Thyroid gland (tissue), 4 donors: Measurements from ENCODE around the gene UBASH3A. TPM values are rescaled to one million over a fixed set of nuclear protein-coding genes. Genes with fewer than 3 reads are reported as not detected.
A peak's percentile ranks its signal among the peaks of the same experiment; 100 is the strongest.

ENCODE experiments used
- DNase-seq, 2 donors: peaks; one replicate each; pipeline ENCODE4 v3.0.0-alpha.2; 2019
- H3K27ac ChIP-seq, 3 donors: fragments of 200-600 bp; sonication (generic); 1 replicate in 2 of 3; 2 replicates in 1 of 3; pipeline ENCODE4 v1.5.1; 2016 to 2019; ENCODE audit warnings: mild to moderate bottlenecking in 1 of 3, moderate library complexity in 1 of 3
- H3K27me3 ChIP-seq: fragments of 200-600 bp; sonication (generic); one replicate; pipeline ENCODE4 v1.5.1; 2019
- H3K36me3 ChIP-seq, 2 donors: fragments of 200-600 bp; sonication (generic); one replicate each; pipeline ENCODE4 v1.5.1; 2016 to 2019
- H3K4me1 ChIP-seq, 2 donors: fragments of 200-600 bp; sonication (generic); one replicate each; pipeline ENCODE4 v1.5.1; 2017 to 2019
- H3K4me3 ChIP-seq, 3 donors: fragments of 200-600 bp; sonication (generic); replicated peaks in 1 of 3; 1 replicate in 2 of 3; 2 replicates in 1 of 3; pipeline ENCODE4 v1.5.1; 2016; ENCODE audit warnings: mild to moderate bottlenecking in 1 of 3
- H3K9me3 ChIP-seq: fragments of 200-600 bp; sonication (generic); one replicate; pipeline ENCODE4 v1.5.1; 2017
- POLR2A ChIP-seq, 2 donors: fragments of 450-650 bp; IDR thresholded peaks; one replicate each; pipeline ENCODE4 v1.6.1; 2017; ENCODE audit warnings: antibody characterized with exemption in 2 of 2, mild to moderate bottlenecking in 2 of 2, moderate library complexity in 1 of 2
- WGBS, 2 donors: methylation state at CpG; one replicate each; pipeline ENCODE4 v1.1.5; 2017; 5-methylcytosine and 5-hydroxymethylcytosine counted together
- intact Hi-C: fragments of 100-400 bp; cut with DNase I; formaldehyde crosslinking; loops from one replicate; pipeline ENCODE4 v1.15.1; 2023
- total RNA-seq, 4 donors: library from RNA; depleted of rRNA; stranded (reverse); fragments of >200 nt; gene quantifications; one replicate each; pipeline ENCODE4 v1.2.3, GENCODE V29; 2016
- TF ChIP-seq, protein P1 (sequence below), 6 experiments: fragments of 200-600 bp in 3 of 6; fragments of 450-650 bp in 3 of 6; sonication (generic) in 3 of 6; IDR thresholded peaks; one replicate each; pipeline ENCODE4 v1.5.1; 2016 to 2019; ENCODE audit warnings: antibody characterized with exemption in 6 of 6, mild to moderate bottlenecking in 2 of 6, inconsistent platforms in 1 of 6, moderate library complexity in 1 of 6

Gene UBASH3A
- total RNA-seq, 4 donors from 2014 or later, result 0.54 to 1.3 (median 0.81) TPM; not detected in 1

DNA sequence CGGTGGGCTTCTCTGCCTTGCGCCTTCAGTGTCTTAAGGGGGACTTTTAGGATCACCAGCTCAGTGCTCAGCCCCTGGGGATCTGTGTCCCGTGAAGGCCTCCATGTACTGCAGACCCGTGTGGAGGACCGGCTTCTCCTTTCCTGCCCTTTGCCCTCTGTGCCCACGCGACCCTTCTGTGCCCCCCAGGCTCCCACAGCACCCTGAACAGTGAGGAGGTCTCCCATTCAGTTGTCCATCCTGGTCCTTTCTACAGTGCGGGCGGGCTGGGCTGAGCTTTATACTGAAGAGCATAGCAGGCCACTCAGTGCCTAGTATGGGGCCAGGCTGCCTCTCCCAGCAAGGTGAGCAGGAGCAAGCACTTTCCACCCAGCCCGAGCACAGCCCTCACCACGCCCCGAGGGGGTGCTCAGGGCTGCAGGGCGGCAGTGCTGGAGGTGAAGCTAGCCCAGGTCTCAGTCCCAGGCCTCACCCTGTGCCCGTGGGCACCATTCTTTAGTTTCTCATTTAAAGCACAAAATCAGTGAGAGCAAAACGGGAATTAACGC, 29.7 kb upstream of the UBASH3A start:
- Histone ChIP-seq H3K27ac (no peak overlapping the region), H3K4me3 (no peak overlapping the region), H3K36me3 (no peaks in the 10 kb centered on the region), H3K27me3 (no peaks in the 10 kb centered on the region), H3K4me1 (peaks cover 14 to 24% of the 10 kb centered on the region in 2 donors), H3K9me3 (no peaks in the 10 kb centered on the region)
- DNase-seq, result no peak
- TF ChIP-seq, protein P1, sequence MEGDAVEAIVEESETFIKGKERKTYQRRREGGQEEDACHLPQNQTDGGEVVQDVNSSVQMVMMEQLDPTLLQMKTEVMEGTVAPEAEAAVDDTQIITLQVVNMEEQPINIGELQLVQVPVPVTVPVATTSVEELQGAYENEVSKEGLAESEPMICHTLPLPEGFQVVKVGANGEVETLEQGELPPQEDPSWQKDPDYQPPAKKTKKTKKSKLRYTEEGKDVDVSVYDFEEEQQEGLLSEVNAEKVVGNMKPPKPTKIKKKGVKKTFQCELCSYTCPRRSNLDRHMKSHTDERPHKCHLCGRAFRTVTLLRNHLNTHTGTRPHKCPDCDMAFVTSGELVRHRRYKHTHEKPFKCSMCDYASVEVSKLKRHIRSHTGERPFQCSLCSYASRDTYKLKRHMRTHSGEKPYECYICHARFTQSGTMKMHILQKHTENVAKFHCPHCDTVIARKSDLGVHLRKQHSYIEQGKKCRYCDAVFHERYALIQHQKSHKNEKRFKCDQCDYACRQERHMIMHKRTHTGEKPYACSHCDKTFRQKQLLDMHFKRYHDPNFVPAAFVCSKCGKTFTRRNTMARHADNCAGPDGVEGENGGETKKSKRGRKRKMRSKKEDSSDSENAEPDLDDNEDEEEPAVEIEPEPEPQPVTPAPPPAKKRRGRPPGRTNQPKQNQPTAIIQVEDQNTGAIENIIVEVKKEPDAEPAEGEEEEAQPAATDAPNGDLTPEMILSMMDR (IDR thresholded peaks at IDR 0.05), result no peak
- no peak for TF ChIP-seq POLR2A (IDR thresholded peaks at IDR 0.05)
- intact Hi-C loops, result no loop called here
- WGBS, 2 donors, result 84 to 91% methylated on average over 14 to 16 of the region's 16 CpGs

DNA sequence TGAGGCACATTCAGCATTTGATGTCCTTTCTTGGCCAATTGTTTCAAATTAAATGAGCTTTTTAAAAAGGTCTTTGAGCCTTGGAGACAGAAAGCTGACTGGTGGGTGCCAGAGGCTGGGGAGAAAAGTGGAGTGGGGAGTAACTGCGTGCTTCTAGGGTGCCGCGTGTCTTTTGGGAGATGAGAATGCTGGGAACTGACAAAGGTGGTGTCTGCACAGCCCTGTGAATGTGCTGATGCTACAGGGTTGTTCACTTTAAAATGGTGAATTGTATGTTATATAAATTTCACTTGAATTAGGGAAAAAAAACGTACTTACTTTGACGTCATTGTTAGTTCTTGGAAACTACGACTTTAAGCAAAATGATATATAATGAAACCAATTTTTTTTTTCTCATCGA, 29.2 kb upstream of the UBASH3A start:
- no peak overlapping the region for H3K4me3 ChIP-seq
- H3K27ac ChIP-seq, result no peak overlapping the region
- no peaks in the 10 kb centered on the region for H3K36me3 ChIP-seq
- 82 to 84% methylated on average over 7 of the region's 7 CpGs for WGBS, 2 donors
- no peak for DNase-seq
- peaks cover 14 to 24% of the 10 kb centered on the region in 2 donors for H3K4me1 ChIP-seq
- TF ChIP-seq, protein P1 (IDR thresholded peaks at IDR 0.05), result no peak
- no peak for TF ChIP-seq POLR2A (IDR thresholded peaks at IDR 0.05)
- intact Hi-C loops, result no loop called here
- no peaks in the 10 kb centered on the region for H3K9me3 ChIP-seq
- H3K27me3 ChIP-seq, result no peaks in the 10 kb centered on the region

DNA sequence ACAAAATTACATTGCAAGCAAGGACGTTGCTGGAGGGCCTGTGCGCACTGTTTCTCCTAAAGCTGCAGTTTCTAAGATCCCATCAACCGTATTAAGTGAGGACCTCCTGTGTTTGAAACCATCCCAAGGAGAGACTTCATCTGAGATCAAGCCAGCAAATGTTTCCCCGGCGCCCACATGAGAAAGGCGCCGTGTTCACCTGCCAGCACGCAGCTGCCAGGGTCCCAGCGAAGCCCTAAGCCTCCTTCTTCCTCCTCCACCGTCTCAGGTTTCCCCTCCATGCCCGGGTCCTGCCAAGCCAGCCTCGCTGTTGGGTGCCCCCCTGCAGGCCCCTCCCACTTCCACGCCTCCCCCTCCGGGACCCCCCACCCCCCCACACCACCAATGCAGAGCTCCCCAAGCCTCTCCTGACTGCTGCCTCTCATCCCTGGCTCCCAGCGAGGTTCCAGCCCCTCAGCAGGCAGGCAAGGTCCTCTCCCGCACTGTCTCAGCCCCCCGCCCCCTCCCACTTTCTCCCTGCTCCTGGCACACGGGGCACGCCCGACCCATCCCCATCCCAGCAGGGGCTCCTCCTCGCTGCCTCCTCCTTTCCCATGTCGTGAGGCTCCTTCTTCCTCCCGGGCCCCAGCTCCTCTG, 28.7 kb upstream of the UBASH3A start:
- DNase-seq, result no peak
- Histone ChIP-seq H3K9me3 (no peaks in the 10 kb centered on the region), H3K4me1 (peaks cover 14 to 24% of the 10 kb centered on the region in 2 donors), H3K27me3 (no peaks in the 10 kb centered on the region), H3K27ac (no peak overlapping the region), H3K4me3 (no peak overlapping the region), H3K36me3 (no peaks in the 10 kb centered on the region)
- WGBS, 2 donors, result 42 to 64% methylated on average over 19 to 23 of the region's 23 CpGs
- intact Hi-C loops, result no loop called here
- TF ChIP-seq, protein P1 (IDR thresholded peaks at IDR 0.05), result no peak
- TF ChIP-seq POLR2A (IDR thresholded peaks at IDR 0.05), result no peak

DNA sequence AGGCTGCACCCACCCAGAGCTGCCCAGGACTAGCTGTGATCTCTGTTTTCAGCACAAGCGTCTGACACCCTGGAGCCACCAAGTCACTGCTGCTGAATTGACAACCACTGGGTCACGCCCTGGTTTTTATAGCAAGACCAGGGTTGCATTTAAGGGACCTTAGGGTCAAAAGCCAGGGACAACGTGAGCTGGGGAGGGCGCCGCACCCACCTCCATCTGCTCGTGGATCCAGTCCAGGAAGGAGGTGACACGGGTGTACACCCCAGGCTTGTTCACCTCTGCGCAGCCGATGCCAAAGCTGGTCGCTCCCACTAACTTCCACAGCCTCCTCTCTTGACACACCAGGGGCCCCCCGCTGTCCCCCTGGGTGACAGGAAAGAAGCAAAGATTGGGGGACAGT, 28.2 kb upstream of the UBASH3A start:
- H3K9me3 ChIP-seq, result no peaks in the 10 kb centered on the region
- H3K27ac ChIP-seq, result peak overlapping the region in 1 of 3 donors; percentile 54
- no peaks in the 10 kb centered on the region for H3K36me3 ChIP-seq
- WGBS, 2 donors, result 74 to 100% methylated on average over 2 to 11 of the region's 11 CpGs
- H3K27me3 ChIP-seq, result no peaks in the 10 kb centered on the region
- H3K4me1 ChIP-seq, result peaks cover 14 to 24% of the 10 kb centered on the region in 2 donors
- no peak overlapping the region for H3K4me3 ChIP-seq
- intact Hi-C loops, result no loop called here
- TF ChIP-seq, protein P1 (IDR thresholded peaks at IDR 0.05), result no peak
- no peak for TF ChIP-seq POLR2A (IDR thresholded peaks at IDR 0.05)
- no peak for DNase-seq

DNA sequence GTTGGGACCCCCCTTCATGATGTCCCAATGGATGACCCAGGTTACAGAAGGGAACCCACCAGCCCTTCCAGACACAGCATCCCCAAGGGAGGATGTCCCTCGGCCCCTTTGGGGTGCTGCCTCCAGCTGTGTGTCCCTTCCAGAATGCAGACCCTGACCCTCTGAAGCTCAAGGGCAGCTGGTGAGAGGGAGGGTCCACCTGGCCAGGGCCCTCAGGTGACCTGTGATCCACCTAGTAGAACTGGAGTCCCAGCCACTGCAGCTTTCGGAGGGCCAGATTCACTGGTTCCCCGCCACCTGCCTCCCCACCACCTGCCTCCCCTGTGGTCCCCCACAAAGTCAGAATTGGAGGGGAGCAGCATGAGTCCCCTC, 27.8 kb upstream of the UBASH3A start:
- peaks cover 16 to 25% of the 10 kb centered on the region in 2 donors for H3K4me1 ChIP-seq
- no peak overlapping the region for H3K4me3 ChIP-seq
- H3K9me3 ChIP-seq, result no peaks in the 10 kb centered on the region
- intact Hi-C loops, result no loop called here
- no peak for DNase-seq
- TF ChIP-seq POLR2A (IDR thresholded peaks at IDR 0.05), result no peak
- TF ChIP-seq, protein P1 (IDR thresholded peaks at IDR 0.05), result no peak
- WGBS, 2 donors, result 67 to 83% methylated on average over 1 to 3 of the region's 3 CpGs
- no peaks in the 10 kb centered on the region for H3K27me3 ChIP-seq
- H3K36me3 ChIP-seq, result no peaks in the 10 kb centered on the region
- peak overlapping the region in 2 of 3 donors; percentile 49 to 54 for H3K27ac ChIP-seq
